IPS-20b (cell line): ENCODE results near the gene PFDN1.
A peak's percentile ranks its signal among the peaks of the same experiment; 100 is the strongest.

ENCODE experiments used
- H3K27ac ChIP-seq: one replicate; pipeline ENCODE4 v1.5.1; 2013; ENCODE audit warnings: low read length
- H3K27me3 ChIP-seq: 2 replicates; pipeline ENCODE4 v1.6.1; 2013; ENCODE audit warnings: mild to moderate bottlenecking, low read length, inconsistent platforms; ENCODE audit not compliant: insufficient read depth
- H3K36me3 ChIP-seq: 2 replicates; pipeline ENCODE4 v1.6.1; 2013; ENCODE audit warnings: low read depth, mild to moderate bottlenecking, inconsistent platforms, low read length, moderate library complexity; ENCODE audit not compliant: insufficient read depth
- H3K4me1 ChIP-seq: 2 replicates; pipeline ENCODE4 v1.6.1; 2013; ENCODE audit warnings: mild to moderate bottlenecking, control low read depth, inconsistent platforms, low read length, moderate library complexity; ENCODE audit not compliant: insufficient read depth
- H3K4me3 ChIP-seq: 2 replicates; pipeline ENCODE4 v1.5.1; 2013; ENCODE audit warnings: mild to moderate bottlenecking, low read length, inconsistent platforms
- H3K9ac ChIP-seq: 2 replicates; pipeline ENCODE4 v1.6.1; 2013; ENCODE audit warnings: low read depth, mild to moderate bottlenecking, inconsistent platforms, low read length, moderate library complexity
- H3K9me3 ChIP-seq: 2 replicates; pipeline ENCODE4 v1.6.1; 2013; ENCODE audit warnings: mild to moderate bottlenecking, low read depth, low read length, inconsistent platforms; ENCODE audit not compliant: insufficient read depth

PFDN1 gene

GRCh38 chr5:140219068-140219991 is 83.6 kb downstream of the PFDN1 start:
- Histone ChIP-seq H3K9ac (0 out of 2 replicates have a peak overlapping the region, but pooled peaks have one; percentile 4), H3K36me3 (no peaks in the 10 kb centered on the region), H3K4me1 (peaks cover 9% of the 10 kb centered on the region; the same call in 1 of the 2 replicates), H3K4me3 (no peak overlapping the region), H3K27me3 (no peaks in the 10 kb centered on the region), H3K27ac (no peak overlapping the region), H3K9me3 (no peaks in the 10 kb centered on the region)

GRCh38 chr5:140217299-140218026 is 85.4 kb downstream of the PFDN1 start:
- H3K27me3 ChIP-seq = no peaks in the 10 kb centered on the region
- no peak overlapping the region for H3K9ac ChIP-seq
- H3K4me3 ChIP-seq = no peak overlapping the region
- H3K36me3 ChIP-seq = no peaks in the 10 kb centered on the region
- H3K4me1 ChIP-seq = peaks cover 9% of the 10 kb centered on the region; the same call in 1 of the 2 replicates
- no peak overlapping the region for H3K27ac ChIP-seq
- H3K9me3 ChIP-seq = no peaks in the 10 kb centered on the region

- H3K4me3 ChIP-seq = no peak overlapping the region
- H3K27ac ChIP-seq = no peak overlapping the region
- H3K4me1 ChIP-seq = peaks cover 9% of the 10 kb centered on the region; the same call in 1 of the 2 replicates
- H3K9me3 ChIP-seq = no peaks in the 10 kb centered on the region
- H3K27me3 ChIP-seq = no peaks in the 10 kb centered on the region
- H3K9ac ChIP-seq = no peak overlapping the region
- no peaks in the 10 kb centered on the region for H3K36me3 ChIP-seq
Observed at GRCh38 chr5:140216478-140217074, 86.3 kb downstream of the PFDN1 start.

DNA sequence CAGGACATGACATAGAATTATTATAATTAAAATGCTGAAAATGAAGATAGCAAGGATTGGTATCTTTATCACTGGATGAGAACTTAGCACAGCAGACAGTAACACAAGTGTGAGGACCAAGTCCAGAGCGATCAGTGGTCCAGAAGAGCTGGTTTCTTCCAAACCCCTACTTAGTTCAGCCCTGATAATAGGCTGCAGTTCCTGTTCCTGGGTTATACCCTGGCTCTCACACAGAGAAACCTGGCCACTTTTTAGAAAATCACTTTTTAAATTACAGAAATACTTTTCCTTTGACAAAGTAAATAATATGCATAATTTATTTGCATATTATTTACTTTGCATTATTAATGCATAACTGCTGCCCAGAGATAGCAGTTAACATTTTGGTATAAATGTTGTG is 87.6 kb downstream of the PFDN1 start:
- no peak overlapping the region for H3K9ac ChIP-seq

DNA sequence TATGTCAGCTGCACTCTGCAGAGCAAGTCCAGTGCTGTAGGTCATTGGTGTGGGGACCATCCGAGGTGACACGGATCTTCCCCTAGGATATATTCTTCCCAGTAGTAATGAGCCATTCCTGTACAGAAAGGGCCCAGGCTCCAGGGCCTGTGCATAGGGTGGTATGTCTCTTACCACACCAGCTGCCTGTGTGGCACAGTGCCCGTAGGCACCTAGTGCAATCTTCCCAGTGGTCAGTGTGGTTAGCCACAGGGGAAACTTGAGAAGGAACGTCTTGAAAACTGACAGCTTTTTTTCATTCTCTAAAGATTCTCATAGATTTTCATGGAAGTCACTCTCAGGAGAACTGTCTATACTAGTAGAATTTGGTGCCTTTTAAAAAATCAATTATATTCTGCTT is 88.1 kb downstream of the PFDN1 start:
- H3K9ac ChIP-seq = no peak overlapping the region
- peaks cover 9% of the 10 kb centered on the region; the same call in 1 of the 2 replicates for H3K4me1 ChIP-seq
- H3K27me3 ChIP-seq = no peaks in the 10 kb centered on the region
- no peaks in the 10 kb centered on the region for H3K9me3 ChIP-seq
- no peaks in the 10 kb centered on the region for H3K36me3 ChIP-seq
- no peak overlapping the region for H3K27ac ChIP-seq
- no peak overlapping the region for H3K4me3 ChIP-seq

More for the DNA sequence above, 87.6 kb downstream of the PFDN1 start:
- no peaks in the 10 kb centered on the region for H3K9me3 ChIP-seq
- no peak overlapping the region for H3K27ac ChIP-seq
- peaks cover 9% of the 10 kb centered on the region; the same call in 1 of the 2 replicates for H3K4me1 ChIP-seq
- H3K4me3 ChIP-seq = no peak overlapping the region
- no peaks in the 10 kb centered on the region for H3K36me3 ChIP-seq
- no peaks in the 10 kb centered on the region for H3K27me3 ChIP-seq

GRCh38 chr5:140213370-140213983 is 89.4 kb downstream of the PFDN1 start:
- Histone ChIP-seq H3K27ac (no peak overlapping the region), H3K9me3 (no peaks in the 10 kb centered on the region), H3K4me3 (no peak overlapping the region), H3K9ac (no peak overlapping the region), H3K36me3 (no peaks in the 10 kb centered on the region), H3K4me1 (peaks cover 6% of the 10 kb centered on the region; the same call in 1 of the 2 replicates), H3K27me3 (no peaks in the 10 kb centered on the region)

DNA sequence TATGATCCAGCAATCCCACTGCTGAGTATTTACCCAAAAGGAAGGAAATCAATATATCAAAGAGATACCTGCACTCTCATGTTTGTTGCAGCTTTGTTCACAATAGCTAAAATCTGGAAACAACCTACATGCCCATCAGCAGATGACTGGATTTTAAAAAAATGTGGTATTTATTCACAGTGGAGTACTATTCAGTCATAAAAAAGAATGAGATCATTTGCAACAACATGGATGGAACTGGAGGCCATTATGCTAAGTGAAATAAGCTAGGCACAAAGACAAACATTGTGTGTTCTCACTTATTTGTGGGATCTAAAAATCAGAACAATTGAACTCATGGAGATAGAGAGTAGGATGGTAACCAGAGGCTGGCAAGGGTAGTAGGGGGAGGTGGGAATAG is 94.8 kb downstream of the PFDN1 start:
- Histone ChIP-seq H3K9ac (no peak overlapping the region), H3K36me3 (no peaks in the 10 kb centered on the region), H3K4me3 (no peak overlapping the region), H3K9me3 (no peaks in the 10 kb centered on the region), H3K4me1 (peaks cover 4% of the 10 kb centered on the region; the same call in 1 of the 2 replicates), H3K27me3 (no peaks in the 10 kb centered on the region), H3K27ac (no peak overlapping the region)

DNA sequence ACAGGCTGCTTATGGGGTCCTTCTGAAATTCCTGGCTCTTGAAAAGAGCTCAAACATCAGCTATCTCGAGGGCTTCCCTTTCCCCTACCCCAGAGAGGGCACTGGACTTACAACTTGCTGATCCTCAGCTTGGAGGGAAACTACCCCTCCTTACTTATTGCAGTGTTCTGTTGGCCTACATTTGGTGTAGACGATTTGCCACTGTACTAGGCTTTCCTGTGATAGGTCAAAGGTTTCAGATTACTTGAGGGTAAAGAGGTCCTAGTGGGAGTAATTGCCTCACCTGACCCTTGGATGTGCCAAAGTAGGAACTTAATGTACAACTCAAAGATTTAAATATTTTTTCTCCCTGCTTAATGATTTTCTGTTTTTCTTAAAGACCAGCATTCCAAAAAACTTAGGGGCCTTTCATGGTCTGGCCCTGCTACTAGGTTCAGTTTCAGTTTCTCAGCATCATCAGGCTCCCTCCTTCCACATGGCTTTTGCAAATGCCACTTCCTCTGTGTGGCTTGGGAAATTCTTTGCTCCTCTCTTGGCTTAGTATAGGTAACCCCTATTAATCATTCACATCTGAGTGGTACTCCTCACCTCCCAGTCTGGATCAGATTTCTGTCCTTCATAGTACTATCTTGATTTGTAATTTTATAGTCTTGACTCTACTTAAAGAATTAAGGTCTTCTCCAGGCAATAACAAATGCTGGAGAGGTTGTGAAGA is 95.5 kb downstream of the PFDN1 start:
- Histone ChIP-seq H3K9ac (no peak overlapping the region), H3K9me3 (no peaks in the 10 kb centered on the region), H3K27me3 (no peaks in the 10 kb centered on the region), H3K4me3 (no peak overlapping the region), H3K27ac (no peak overlapping the region), H3K4me1 (peaks cover 4% of the 10 kb centered on the region; the same call in 1 of the 2 replicates), H3K36me3 (no peaks in the 10 kb centered on the region)

DNA sequence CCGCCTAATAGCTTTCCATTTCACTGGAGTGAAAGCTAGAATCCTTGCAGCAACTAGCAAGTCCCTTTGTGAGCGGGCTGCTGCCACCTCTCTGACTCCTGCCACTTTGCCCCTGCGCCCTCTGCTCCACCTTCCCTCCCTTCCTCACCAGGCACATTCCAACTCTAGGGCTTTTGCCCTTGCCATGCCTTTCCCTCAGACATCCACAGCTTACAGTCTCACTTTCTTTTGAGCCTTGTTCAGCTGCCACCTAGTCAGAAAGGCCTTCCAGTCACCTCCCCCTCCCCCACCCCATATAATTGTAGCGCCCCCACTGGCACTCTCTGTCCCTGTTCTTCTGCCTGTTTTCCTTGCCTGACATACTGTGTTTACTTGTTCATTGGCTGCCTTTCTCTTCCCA is 96.9 kb downstream of the PFDN1 start:
- no peaks in the 10 kb centered on the region for H3K36me3 ChIP-seq
- H3K9ac ChIP-seq = no peak overlapping the region
- H3K27me3 ChIP-seq = no peaks in the 10 kb centered on the region
- H3K27ac ChIP-seq = no peak overlapping the region
- peaks cover 4% of the 10 kb centered on the region; the same call in 1 of the 2 replicates for H3K4me1 ChIP-seq
- no peaks in the 10 kb centered on the region for H3K9me3 ChIP-seq
- H3K4me3 ChIP-seq = no peak overlapping the region

DNA sequence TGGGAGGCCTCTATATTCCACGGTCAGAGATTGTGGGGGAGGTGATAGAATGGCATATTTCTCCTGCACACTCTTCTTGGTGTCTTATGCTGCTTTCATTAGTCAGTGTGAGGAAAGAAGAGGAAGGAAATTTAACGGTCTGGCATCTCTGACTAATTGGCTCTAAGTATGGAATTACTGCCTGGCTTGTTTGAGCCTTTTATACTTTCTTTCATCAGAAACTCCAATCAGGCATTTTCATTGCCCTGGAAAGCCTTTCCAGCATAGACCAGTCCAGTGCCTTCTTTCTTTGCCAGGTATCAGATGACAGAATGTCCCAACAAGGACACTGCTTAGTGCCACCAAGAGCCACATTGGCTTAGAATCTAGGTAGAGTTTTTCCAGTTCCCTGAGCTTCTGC is 97.7 kb downstream of the PFDN1 start:
- Histone ChIP-seq H3K9ac (no peak overlapping the region), H3K36me3 (no peaks in the 10 kb centered on the region), H3K27ac (no peak overlapping the region), H3K27me3 (no peaks in the 10 kb centered on the region), H3K4me1 (peaks cover 4% of the 10 kb centered on the region; the same call in 1 of the 2 replicates), H3K4me3 (no peak overlapping the region), H3K9me3 (no peaks in the 10 kb centered on the region)

DNA sequence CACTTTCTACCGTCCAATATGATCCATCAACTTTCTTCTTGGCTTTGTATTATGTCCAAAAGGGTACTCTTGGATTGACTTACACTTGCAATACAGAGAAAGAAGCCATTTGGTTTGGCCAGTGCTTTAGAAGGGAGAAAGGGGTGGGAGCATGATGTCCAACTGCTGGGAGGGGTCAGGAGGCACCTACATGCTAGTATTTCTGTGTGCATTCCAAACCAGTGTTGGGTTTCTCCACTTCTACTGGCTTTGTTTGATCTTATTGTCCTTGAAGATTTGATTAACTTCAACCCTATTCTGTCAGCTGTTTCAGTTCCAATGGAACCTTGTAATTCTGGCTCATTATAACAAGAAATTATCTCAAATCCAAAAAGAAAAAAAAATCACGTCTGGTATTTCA is 100.3 kb downstream of the PFDN1 start:
- no peak overlapping the region for H3K4me3 ChIP-seq
- peaks cover 4% of the 10 kb centered on the region; the same call in 1 of the 2 replicates for H3K4me1 ChIP-seq
- no peak overlapping the region for H3K9ac ChIP-seq
- H3K9me3 ChIP-seq = no peaks in the 10 kb centered on the region
- H3K36me3 ChIP-seq = no peaks in the 10 kb centered on the region
- no peak overlapping the region for H3K27ac ChIP-seq
- no peaks in the 10 kb centered on the region for H3K27me3 ChIP-seq
